GM18517 (cell line): ENCODE results near the gene ZNF654.
A peak's percentile ranks its signal among the peaks of the same experiment; 100 is the strongest.
"Not testable (repeated sequence)": the region's sequence is repeated elsewhere in the genome, so short reads cannot be mapped to it uniquely, and the experiment has no call there.

Experiments used
- ATAC-seq: cut with Tn5 transposase; IDR thresholded peaks from one replicate; pipeline ENCODE4 v1.9.1; 2021; ENCODE audit warnings: mild to moderate bottlenecking, moderate library complexity; ENCODE audit not compliant: unreplicated experiment

Gene ZNF654

DNA sequence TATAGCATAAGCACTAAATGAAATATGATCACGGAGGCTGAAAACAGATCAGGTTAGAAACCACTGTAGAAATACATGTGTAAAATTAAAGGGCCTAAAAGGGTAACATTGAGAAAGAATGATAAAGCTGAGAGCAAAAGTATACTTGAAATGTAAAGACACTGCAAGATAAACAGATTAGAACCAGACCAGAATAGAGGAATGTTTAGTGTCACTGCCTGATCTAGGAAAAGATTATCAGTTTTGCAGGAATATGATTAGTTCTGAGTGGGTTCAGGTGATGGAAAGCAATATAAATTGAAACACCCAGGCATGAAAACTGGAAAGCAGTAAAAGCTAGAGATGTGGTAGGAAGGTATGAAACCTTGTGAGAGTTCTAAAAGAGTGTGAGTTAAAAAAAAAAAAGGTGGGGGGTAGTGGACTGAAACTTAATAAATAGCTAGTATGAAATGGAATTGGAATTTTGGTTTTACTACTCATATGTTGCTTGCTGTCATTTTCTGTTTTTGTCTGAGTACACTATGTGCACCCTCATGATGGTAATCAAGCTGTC is 74.7 kb downstream of the ZNF654 start:
- no peak for ATAC-seq

DNA sequence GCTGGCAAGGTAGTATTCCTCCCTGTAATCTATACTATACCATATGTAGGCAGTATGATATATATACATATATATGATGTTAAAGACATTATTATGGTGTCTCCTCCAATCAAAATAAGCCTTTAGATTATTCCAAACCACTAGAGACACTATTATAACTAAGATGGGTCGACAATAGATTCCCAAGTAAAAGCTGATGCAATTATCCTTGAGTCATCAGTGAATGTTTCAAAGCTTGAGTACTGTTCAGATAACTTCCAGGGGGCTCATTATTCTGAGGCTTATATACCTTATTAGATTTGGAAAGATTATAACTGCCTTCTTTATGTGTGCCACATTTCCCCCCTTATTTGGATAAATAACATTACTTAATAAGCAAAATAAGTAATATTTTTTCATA is 78.8 kb downstream of the ZNF654 start:
- ATAC-seq: no peak

DNA sequence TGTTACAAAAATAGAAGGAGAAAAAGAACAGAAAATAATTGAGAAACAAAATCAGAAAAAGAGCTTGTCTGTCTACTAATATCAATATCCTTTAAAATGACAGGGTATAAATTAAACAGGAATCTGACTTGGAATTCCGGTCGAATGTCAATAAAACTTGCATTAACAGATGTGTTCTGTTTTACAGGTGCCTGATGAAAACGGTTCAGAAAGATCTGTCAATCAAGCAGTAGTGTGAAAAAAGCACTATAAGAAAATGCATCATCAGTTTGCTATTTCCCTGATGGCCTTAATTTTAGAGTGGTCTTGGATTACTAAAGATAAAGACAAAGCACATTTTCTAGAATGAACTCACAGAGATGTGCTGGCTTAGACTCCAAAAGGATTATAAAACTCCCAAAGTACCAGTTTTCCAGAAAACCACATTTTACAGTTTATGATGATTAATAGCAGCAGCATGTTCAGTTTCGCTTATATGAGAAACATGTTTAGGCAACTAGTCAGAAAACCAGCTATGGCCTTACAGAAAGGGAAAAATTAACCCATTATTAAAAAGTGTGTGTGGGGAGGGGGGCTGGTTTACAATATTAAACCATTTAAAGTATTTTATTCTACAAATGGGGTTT is 82.5 kb downstream of the ZNF654 start:
- no peak for ATAC-seq

DNA sequence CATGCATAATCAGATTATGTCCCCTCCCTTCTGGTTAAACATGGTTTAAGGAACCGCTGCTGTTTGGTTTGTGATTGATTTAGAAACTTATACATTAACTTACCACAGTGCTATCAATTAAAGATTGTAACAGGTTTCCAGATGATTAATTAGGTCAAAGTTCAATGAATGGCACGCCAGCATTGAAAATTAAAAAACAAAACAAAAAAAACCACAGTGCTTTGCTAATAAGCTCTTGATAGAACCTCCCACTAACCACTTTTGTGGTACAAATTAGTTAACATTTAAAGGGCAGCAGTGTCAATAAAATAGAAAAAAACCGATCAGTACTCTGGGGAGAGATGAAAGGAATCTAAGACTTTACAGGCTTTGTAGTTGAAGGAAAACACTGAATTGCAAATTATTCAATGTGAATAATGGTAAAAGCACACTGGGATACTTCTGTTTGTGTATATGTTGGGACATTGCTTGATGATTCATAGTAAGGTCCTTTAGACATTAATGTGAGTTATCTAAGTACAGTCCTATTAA is 83.1 kb downstream of the ZNF654 start:
- no peak for ATAC-seq

DNA sequence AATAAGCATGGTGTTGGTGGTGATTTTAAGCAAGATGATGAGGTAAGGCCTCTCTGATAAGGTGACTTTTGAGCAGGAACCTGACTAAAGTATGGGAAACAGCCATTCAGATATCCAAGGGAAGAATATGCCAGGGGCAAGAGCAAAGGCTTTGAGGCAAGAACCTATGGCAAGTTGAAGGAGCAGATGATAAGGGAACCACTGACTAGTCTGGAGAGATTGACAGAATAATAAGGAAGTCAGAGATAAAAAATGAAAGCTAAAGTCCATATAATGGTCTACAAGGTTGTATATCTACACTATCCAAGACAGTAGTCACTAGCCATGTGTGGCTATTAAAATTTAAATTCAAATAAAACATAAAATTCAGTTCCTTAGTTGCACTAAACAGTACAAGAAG is 88.2 kb downstream of the ZNF654 start:
- no peak for ATAC-seq

DNA sequence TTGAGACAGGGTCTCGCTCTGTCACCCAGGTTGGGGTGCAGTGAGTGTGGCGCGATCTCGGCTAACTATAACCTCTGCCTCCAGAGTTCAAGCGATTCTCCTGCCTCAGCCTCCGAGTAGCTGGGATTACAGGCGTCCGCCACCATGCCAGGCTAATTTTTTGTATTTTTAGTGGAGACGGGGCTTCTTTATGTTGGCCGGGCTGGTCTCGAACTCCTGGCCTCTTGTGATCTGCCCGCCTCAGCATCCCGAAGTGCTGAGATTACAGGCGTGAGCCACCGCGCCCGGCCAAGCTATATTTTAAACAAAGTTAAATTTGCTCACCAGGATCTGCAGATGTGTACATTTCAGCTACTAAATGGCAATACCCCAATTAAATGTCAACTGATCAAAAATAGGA is 89.6 kb downstream of the ZNF654 start:
- no peak for ATAC-seq

DNA sequence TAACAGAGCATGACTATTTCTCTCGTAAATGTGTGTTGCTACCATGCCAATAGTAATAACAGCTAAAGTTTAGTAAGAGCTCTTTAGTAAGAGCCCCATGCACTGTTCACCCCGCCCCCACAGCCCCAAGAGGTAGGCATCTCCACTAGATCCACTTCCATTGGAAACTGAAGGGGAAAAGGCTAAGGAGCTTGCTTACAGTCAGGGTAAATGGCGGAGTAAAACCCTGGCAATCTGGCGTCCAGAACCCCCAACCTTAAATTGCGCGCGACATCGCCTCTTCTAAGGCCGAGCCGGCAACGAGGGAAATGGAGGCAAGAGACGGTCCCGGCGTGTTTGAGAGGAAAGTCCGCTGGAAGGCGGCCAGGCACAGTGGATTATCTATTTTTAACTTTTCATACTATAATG is 90.0 kb downstream of the ZNF654 start:
- ATAC-seq: peak; percentile 24

DNA sequence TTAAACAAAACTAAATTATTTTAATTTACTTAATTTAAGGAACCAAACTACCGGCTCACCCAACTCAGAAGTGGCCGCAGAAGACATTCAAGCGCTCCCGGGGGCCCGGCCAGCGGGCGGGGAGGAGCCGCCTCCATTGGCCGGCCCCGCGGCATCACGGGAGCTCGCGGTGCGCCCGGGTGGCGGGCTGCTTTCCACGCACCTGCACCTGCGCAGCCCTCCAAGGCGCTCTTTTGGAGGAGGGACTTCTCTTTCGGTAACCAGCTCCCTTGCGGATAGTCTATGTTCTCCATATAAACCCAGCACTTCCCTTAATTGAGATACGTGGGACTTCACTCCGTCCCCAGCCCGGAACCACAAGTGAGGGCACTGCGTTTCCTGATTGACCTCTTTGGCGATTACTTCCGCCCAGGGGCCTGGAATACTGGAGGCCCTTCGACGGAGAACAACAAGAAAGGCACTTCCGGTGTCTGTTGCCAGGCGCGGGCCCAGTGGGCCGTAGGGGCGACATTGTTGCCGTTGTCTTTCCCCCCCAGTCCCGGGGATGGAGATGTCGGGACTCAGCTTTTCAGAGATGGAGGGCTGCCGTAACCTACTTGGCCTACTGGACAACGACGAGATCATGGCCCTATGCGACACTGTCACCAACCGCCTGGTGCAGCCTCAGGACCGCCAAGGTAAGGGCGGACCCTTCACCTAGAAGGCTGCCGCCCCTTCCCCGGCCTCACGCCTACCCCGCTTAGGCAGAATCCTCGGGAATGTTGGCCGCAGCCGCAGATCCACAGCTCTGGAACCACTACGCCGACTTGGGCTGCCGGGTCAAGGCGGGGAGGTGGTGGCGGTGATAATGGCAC is 90.7 kb downstream of the ZNF654 start, which contains the start of gene C3orf38:
Gene C3orf38 (plus strand): TSS at position 451 of the 854 bp plus-strand sequence. CDS start 94 bp downstream, at position 545.
- ATAC-seq: peak; percentile 80

DNA sequence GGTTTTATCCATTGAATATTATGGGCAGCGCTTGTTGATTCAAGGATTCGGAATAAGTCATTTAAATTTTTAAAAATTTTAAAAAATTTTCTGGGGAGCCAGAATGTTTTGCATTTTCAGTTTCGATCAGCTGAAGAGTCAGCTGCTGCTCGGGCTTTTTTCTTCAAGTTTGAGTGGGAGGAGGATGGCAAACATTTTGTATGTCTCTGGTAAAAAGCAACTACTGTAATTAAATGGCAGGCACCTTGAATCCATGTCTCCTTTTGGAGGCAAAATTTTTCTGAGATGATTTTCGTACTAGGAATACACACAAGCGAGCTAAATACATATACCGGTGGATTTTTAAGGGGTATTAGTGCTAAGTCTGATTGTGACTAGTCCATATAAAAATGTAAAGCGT is 91.3 kb downstream of the ZNF654 start:
- peak; percentile 39 for ATAC-seq

DNA sequence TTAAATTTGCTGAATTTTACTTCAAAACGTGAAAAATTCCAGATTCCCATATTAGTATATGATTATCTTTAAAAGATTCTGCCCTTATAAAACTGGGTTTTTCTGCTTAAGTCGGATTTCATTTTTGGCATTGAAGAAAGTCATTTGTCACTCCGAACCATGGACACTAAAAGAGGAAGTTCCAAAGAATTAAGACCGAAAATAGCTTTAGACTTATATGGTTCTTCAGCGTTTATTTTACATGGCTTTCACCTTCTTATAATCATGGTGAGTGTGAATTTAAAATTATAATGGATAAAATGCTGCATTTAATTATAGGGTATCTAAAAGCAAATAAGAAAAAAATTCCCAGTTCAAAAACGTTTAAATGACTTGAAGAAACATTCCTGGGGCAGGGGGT is 91.8 kb downstream of the ZNF654 start:
- ATAC-seq: no peak

DNA sequence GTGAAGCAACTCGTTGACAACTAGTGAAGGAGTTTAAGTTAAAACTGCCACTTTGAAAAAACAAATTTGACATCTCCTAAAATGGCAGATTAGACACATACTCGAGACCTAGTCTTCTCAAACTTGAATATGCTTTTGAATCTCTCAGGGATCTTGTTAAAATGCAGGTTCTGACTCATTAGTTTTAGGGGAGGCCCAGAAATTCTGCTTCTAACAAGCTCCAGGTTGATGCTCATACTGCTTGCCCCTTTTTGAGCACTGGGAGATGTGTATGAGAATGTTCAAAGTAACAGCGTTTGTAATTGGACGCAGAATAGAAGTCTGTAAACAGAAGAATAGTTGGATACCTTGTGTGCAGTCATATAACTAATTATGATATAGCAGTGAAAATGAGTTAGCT is 92.3 kb downstream of the ZNF654 start:
- ATAC-seq: no peak

DNA sequence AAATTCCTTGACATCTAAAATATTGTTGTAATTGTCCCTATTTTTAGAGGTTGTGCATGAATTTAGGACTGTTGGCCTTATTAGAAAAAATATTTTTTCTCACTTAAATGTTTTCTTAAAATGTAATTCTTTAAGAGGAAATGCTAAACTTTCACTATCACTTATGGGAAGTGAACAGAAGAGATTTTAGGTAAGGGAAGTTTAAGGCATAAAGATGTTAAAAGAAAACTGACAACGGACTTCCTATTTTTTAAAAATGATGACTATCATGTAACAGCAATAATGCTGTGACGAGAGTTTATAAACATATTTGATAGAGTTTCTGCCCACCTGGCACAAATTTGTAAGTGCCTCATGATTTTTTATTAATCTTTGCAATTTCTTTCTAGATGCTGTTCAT is 93.8 kb downstream of the ZNF654 start:
- no peak for ATAC-seq

DNA sequence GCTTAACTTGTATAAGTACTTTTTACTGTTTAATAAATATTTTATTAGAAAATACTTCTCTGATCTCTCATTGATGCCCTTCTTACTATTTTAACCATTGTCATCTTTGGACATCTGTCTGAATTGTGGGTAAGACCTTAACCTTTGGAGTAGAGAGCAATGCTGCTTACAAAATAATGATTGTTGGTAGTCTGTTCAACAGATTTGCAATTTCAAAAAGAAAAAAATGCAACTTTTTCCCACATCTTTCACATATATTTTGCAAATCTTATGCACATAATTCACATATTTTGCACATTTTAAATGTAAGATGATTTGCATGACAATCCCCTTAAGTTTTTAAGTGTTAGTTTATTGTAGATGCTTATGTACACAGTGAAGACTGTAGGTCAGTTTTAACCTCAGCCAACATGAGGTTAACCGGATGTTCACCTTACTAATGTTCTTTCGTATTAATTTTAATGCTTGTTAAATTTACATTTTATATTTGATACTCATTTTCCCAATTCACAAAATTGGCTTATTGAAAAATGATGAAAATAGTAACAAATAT is 107.4 kb downstream of the ZNF654 start:
- no peak for ATAC-seq

DNA sequence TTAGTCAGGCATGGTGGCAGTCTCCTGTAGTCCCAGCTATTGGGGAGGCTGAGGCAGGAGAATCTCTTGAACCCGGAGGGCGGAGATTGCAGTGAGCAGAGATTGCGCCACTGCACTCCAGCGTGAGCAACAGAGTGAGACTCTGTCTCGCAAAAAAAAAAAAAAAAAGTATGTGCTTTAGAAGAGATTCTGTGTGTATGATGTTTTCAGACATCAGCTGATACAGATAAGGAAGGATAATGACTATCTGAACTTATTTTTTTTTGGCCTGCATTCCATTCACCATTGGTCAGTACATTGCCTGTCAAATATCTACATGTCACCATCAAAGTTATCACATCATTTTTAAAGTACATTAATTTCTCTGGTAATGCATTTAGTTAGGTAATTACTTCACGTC is 108.1 kb downstream of the ZNF654 start:
- ATAC-seq: no peak

DNA sequence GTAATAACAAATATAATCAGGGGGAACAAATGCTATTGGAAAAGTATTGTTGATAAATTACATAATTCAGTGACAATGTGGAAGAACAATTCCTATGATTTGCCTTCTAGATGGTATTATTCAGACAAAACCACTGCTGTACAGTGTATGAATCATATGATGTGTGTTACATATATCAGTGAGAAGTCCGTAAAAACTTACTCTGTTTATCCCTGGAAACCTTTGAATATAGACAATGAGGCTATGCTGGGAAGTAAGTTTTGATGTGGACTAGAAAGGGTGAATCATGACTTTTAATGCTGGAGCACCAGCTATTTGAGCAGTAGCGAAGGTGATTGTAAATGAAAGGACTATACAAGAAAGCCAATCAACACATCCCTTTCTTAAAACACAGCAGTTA is 108.6 kb downstream of the ZNF654 start:
- ATAC-seq: no peak

DNA sequence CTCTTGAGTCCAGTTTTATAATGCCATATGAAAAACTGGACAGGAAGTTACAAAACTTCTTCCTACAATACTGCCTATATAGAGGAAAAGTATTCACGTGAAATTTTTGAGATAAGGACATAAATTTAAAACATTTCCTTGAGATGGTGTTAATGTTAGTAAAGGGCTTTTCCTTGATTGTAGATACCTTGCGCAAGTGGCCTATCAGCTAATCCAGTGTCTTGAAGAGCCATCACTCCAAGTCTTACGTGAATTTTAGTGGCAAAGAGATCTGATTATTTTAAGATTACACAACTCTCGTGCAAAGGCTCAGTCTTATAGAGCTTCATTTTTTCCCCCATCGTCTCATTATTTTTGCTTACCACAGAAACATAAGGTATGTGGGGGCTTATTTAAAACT is 109.1 kb downstream of the ZNF654 start:
- ATAC-seq: no peak

DNA sequence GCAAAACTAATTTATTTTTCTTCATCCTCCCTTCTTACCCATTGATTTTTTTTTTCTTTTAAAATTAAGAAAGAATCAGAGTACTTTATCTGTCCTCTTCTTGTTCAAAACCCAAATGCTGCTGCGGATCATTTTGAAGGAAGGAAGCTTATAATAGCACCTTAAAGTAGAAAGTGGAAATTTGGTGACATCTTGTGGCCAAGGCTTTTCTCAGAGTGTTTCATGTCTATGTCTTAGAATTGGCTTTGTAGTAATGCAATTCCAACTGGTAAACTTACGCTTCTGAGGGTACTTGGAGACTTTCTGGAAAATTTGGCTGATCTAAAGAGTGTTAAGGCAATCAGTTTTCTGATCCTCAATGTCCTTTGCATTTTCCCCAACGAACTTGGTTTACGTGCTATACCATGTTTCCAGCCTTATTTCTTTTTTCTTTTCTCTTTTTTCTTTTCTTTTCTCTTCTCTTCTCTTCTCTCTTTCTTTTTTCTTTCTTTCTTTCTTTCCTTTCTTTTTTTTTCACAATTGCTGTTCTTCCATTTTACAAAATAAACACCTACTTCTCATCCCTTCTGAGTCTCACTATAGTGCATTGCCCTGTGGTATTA is 121.4 kb downstream of the ZNF654 start:
- peak; percentile 89 for ATAC-seq

DNA sequence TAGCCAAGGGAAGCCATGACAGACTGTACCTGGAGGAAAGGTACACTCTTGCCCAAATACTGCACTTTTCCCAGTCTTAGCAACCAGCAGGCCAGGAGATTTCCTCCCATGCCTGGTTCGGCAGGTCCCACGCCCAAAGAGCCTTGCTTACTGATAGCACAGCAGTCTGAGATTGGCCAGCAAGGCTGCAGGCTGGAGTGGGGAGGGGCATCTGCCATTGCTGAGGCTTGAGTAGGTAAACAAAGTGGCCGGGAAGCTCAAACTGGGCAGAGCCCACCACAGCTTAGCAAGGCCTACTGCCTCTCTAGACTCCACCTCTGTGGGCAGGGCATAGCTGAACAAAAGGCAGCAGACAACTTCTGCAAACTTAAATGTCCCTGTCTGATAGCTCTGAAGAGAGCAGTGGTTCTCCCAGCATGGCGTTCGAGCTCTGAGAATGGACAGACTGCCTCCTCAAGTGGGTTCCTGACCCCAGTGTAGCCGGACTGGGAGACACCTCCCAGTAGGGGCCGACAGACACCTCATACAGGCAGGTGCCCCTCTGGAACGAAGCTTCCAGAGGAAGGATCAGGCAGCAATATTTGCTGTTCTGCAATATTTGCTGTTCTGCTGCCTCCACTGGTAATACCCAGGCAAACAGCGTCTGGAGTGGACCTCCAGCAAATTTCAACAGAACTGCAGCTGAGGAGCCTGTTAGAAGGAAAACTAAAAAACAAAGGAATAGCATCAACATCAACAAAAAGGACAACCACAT is 123.3 kb downstream of the ZNF654 start:
- ATAC-seq: not testable (repeated sequence)

DNA sequence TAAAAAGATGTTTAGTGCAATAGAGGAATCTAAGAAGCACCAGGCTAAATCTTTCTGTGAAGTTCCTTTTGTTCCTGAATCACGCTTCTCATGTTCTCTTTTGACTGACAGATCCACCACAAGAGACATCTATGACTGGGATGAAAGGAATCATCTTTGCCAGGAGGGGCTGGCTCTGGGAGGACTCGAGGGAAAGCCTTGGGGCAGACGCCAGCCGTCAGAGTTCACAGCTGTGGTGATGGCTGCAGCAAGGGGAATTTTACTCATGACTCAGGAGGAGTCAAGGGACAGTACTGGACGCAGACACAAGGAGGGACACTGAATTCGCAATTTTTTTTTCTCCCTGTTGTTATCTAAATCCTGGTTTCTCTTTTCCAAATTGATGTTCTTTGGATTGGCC is 129.4 kb downstream of the ZNF654 start:
- ATAC-seq: no peak

DNA sequence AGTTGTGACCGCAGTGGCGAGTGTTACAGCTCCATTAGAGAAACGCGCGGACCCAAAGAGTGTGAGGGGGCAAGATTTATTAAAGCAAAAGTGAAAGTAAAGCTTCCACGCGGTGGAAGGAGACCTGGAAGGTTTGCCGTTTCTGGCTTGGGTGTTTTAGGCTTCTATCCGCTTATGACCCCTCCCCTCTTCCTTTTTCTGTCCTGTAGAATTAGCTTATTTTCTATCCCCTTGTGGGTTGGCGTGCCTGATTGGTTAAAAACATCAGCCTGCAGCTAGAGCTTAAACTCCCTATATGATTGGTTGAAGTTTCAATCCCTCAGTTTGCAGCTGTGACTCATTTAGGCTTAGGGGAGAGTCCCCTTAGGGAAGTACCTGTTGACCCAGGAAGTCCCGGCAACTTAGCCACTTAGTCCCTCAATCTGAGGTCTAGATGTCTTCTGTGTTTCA is 130.3 kb downstream of the ZNF654 start:
- ATAC-seq: peak; percentile 87
